GM19324 (cell line): ENCODE measurements around the gene ENAH.
"Not testable (repeated sequence)": the region's sequence is repeated elsewhere in the genome, so short reads cannot be mapped to it uniquely, and the experiment has no call there.

ENCODE experiments used
- ATAC-seq: cut with Tn5 transposase; IDR thresholded peaks from one replicate; pipeline ENCODE4 v1.9.1; 2021; ENCODE audit warnings: mild to moderate bottlenecking, moderate library complexity; ENCODE audit not compliant: unreplicated experiment, low FRiP score

ENAH gene

DNA sequence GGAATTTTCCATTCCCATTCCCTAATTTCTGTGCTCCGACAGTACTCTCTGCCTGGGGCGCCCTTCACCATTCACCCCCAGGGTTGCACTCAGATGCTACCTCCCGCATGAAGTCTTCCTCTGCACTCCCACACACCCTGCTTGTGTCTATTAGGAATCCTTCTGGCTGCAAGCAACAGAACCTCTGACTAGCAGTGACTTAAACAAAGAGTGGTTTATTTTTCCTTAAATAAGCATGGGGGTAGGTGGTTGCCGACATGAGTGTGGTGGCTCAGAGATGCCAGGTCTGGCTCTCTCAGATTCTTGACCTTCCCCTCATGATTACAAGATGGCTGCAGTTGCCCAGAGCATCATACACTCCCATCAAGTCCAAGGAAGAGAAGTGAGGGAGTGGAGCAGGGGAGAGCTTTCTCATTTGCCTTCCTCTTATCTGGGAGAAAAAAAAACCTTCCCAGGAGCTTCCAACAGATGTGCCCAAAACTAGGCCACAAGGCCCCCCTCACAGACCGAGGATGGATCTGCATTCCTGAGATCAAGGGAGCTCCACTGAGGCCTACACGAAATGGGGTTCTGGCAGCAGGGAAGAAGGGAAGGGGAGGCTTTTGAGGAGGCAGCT lies 175.5 kb downstream of the ENAH start:
- no peak for ATAC-seq

DNA sequence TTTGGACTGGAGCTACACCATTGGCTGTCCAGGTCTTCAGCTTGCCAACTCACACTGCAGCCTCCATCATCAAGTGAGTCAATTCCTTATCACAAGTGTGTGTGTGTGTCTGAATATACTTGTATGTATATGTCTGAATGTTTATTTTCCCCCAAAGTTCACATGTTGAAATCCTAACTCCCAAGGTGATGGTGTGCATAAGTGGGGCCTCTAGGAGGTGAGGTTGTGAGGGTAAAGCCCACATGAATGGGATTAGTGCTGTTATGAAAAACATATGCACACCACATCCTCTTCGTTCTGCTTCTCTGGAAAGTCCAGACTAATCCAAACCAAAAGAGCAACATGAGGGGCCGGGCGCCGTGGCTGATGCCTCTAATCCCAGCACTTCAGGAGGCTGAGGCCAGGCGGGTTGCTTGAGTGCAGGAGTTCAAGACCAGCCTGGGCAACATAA lies 176.4 kb downstream of the ENAH start:
- ATAC-seq = no peak

DNA sequence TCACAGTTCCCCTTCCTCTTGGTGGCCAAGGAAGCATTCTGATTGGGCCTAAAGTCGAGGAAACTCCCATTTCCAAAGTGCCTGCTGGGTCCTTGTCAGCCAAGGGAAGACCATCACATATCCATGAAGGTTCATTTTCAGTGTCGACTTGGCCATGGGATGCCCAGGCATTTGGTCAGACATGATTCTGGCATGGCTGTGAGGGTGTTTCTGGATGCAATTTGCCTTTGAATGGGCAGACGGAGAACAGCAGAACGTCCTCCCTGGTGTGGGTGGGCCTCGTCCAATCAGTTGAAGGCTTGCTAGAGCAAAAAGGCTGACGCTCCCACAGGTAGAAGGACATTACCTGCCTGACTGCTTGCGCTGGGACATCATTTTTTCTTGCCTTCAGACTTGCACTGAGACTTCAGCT lies 176.8 kb downstream of the ENAH start:
- no peak for ATAC-seq

DNA sequence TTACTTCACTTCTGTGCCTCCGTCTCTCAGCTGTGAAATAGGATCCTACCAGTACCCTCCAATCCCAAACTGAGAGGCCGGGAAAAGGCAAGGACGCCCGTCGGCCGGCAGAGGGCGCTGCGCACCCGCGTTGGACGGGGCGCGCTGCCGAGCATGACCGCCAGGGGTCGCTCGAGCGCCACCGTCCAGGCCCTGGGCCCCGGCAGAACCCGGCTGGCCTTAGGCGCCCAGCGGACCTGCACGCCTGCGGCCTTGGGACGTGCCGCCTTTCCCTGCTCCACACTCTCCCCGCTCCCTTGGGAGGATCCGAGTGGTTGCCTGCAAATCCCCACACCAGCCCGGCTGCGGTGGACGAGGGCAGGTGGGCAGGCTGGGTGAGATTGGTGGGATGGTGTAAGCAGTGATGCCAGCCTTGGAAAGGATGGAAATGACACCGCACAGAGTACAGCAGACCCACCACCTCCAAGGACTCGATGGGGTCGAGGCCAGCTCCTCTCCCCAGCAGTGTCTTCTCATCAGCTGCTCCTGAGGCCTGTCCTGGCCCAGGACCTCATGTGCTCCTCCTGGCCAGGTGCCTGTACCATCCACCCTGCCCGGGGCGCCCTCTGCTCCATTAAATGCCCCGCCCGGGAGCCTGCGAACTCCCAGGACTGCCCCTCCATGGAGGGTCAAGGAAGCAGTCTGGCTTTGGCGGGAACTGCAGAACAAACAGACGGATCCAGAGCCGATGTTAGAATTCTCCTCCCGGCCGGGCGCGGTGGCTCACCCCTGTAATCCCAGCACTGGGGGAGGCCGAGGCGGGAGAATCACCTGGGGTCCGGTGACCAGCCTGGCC lies 177.7 kb downstream of the ENAH start:
- ATAC-seq = peak; percentile 71

DNA sequence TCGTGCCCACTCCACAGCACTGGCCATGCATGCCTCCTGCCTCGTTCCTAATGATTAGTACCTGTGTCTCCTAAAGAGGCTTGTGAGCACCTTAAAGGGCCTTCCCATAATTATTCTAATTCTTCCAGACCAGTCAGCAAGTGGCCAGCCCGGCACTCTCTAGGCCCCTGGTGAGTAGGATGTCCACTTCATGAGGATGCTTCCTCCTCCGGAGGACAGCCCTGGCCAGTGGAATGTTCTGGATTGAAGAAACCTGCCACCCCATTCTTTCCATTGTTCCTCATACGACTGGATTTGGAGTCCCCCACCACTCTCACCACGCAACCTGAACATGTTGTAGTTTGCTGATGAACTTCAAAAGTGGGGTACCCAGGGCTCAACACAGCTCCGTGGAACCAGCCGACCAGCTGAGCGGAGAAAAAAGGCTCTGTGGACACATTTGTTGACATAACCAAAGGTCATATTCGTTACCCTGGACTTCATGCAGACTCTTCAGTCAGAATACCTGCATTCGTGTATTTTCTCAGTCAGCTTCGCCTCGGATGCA lies 178.4 kb downstream of the ENAH start:
- ATAC-seq = no peak

DNA sequence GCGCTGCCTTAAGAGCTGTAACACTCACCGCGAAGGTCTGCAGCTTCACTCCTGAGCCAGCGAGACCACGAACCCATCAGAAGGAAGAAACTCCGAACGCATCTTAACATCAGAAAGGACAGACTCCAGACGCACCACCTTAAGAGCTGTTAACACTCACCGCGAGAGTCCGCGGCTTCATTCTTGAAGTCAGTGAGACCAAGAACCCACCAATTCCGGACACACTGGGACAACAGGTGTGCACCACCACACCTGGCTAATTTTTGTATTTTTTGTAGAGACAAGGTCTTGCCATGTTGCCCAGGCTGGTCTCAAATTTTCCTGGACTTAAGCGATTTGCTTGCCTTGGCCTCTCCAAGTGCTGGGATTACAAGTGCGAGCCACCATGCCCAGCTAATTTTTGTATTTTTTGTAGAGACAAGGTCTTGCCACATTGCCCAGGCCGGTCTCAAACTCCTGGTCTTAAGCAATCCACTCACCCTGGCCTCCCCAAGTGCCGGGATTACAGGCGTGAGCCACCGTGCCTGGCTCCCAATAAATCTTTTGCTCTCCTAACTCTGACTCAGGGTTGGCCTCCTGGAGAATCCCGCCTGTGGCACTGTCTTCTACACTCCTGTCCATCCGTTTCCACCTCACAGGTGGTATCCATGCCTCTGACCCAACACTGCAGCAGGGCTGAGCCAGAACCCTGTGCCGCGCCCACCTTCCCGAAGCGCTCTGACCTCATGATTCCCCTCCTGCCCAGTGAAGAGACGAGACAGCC lies 179.1 kb downstream of the ENAH start:
- not testable (repeated sequence) for ATAC-seq

DNA sequence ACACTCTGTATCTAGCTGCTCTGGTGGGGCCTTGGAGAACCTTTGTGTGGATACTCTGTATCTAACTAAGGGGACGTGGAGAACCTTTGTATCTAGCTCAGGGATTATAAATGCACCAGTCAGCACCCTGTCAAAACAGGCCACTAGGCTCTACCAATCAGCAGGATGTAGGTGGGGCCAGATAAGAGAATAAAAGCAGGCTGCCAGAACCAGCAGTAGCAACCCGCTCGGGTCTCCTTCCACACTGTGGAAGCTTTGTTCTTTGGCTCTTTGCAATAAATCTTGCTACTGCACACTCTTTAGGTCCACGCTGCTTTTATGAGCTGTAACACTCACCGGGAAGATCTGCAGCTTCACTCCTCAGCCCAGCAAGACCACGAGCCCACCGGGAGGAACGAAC lies 179.7 kb downstream of the ENAH start:
- ATAC-seq = not testable (repeated sequence)

DNA sequence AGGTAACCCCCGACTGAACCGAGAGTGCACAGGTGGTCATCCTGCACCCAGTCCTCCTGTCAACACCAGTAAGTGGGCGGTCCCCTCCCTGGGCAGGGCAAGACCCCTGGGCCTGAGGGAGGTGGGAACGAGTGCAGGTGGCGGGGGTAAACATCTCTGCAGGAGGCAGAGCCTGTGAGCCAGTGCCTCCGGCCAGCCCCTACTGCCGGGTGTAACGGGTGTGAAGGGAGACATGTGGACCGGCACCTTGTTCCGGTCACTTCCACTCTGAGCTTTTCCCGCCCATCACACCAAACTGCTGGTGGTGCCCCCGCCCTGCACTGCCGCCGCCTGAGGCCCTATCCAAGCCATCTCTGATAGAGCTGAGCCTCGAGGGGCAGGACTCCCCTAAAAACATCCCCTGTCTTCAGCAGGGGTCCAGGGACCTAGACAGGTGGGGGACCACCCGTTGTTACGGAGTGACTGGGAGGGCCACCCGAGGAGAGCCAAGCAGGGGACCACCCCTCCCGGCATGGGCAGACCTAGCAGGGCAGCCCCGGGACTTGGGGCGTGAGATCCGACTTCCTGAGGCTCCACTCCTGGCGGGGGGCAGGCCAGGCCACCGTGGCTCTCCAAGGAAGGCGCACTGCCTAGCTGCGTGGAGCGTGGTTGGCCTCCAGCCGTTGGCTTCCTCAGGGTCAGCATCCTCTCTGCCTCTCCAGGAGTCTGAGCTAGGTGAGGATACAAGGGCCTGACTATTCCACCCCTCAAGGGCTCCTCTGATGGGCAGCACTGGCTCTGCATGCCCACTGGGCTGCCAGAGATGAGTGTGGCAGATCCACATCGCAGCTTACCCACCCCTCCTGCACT lies 181.2 kb downstream of the ENAH start:
- ATAC-seq = no peak

DNA sequence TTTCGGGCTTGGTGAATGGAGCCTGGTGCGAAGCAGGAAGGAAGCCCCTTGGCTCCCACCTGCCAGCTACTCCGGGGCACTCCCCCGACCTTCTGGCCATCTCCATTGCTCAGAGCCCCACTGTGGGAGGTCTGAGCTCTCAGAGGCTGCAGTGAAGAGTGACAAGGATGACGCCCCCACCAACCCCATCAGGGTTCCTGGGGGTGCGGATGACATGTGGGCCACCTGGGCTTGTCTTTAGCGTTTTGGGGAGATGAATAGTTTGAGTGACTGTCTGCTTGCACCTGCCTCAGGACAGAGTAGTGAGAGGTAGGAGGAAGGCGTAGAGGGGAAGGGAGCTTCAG lies 181.8 kb downstream of the ENAH start:
- no peak for ATAC-seq

DNA sequence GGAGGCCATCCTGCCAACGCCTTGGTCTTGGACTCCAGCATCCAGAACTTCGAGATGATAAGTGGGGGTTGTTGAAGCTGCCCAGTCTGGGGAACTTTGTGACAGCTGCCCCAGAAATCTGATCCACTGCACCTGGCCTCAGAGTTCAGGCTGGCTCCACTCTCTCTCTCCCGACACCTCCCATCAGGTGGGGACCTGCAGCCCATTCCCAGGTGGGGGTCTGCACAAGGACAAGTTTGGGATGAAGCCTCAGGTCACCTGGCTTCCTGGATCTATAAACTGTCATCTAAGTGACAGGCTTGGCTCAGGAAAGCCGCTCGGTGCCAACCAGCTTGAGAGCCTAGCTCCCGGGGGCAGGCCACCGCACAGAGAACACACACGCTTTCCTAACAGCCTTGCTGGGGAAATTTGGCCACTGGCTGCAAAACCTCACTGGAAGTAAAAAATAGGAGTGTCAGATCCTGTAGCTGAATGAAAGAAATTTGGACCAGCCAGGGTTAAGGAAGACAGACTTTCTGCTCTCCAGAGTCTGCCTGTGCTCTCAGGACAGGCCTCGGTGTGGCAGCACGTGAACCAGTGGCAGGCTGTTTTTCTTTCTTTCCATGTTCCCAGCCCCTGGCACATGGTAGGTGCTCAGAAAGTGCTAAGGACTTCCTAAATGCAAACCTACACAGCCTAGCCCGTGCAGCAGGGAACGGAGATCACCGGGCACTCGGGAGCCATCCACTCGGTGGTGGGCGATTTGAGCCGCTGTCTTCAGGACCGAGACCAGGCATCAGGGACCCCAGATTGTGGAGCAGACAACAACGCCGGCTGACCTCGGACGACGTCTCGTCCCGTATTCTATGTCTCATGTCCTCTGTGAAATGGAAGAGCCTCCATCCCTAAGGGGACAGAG lies 182.5 kb downstream of the ENAH start:
- no peak for ATAC-seq

DNA sequence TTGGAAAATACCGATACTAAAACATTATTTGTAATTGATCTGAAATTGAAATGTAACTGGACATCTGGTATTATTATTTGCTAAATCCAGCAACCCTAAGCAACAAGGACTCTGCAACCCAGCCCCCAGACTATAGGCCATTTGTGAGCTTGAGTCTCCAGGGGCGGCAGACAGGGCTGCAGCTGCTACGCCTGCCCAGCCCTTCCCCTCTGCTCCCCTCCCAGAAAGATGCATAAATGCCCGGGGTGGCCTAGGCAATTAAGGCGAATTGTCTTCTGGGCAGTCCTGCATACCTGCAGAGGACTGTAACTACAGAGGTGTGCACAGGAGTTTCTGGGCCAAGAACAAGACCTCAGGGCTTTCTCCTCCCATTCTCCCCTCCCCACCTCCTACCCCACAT lies 183.9 kb downstream of the ENAH start:
- ATAC-seq = no peak

DNA sequence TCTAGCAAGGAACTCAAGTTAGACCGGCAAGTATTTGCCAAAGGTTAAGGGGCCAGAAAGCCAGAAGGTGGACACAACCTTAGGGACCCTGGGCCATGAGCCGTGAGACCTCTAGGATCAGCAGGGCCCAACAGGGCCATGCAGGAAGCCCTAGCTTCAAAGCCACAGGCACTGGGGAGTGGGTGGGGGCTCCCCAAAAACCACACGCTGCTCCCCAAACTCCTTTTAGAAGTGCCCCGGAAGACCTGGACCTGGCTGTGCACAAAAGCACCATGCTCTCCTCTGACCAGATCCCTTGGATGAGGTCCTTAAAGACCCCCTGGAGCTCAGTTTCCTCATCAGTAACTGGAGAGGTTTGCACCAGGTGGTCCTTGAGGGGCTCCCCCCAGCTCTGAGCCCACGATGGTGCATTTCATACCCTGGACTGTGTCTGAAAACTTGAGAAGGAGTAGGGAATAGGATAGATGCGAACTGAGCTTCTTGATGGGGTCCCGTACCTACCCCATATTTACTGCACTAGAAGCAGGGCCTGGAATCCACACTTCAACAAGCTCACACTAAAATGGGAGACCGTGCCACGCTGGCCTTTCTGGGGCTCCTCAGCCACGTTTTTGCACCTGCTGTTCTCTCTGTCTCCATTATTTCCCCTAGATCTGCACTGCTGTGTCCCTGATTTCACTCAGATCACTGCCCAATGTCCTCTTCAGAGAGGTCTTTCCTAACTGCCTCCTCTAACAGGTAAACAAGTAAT lies 184.5 kb downstream of the ENAH start:
- no peak for ATAC-seq

DNA sequence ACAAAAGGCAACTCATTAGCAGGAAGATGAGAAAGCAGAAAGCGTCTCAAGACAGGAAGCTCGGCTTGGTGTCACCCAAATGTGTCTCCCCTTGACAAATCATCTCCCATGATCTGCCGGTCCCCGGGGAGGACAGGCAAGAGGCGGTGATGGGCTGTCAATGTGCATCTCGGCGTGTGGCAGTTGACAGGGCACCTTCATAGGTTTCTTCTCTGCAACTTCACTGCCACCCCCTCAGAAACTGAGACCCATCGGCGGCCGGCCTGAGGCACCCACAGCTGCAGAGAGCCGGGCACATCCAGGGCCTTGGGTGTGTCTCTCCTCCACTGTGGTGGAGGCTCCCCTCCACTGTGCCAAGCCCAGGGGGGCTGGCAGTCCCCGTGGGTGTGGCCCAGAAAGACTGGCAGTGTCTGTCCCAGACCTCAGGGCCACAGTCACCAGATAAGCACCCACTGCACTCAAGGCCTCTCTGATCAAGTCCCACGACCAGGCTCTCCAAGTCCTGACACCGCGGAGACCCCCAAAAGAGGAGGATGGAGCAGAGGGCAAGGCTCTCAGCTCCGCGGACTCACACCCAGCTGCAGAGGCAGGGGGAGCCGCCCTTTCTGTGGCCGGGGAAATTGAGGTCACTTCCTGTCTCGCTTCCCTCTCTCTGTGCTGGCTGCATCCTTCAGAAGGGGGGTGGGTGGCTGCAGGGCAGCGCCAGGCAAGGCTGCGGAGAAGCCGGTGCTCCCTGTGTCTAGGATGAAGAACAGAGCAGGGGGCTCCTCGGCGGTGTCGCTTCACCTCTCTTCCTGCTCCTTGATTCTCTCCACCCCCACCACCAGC lies 185.5 kb downstream of the ENAH start:
- peak; percentile 95 for ATAC-seq

DNA sequence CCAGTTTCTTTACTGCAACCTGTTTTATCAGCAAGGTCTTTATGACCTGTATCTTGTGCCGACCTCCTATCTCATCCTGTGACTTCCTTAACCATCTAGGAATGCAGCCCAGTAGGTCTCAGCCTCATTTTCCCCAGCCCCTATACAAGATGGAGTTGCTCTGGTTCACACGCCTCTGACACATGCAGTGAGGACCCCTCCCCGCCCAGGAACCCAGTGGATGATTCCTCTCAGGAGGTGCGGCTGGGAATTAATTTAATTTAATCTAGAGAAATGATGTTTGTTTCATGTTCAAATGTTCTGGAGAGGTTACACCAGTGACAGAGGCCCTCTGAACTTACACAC lies 186.1 kb downstream of the ENAH start:
- no peak for ATAC-seq

DNA sequence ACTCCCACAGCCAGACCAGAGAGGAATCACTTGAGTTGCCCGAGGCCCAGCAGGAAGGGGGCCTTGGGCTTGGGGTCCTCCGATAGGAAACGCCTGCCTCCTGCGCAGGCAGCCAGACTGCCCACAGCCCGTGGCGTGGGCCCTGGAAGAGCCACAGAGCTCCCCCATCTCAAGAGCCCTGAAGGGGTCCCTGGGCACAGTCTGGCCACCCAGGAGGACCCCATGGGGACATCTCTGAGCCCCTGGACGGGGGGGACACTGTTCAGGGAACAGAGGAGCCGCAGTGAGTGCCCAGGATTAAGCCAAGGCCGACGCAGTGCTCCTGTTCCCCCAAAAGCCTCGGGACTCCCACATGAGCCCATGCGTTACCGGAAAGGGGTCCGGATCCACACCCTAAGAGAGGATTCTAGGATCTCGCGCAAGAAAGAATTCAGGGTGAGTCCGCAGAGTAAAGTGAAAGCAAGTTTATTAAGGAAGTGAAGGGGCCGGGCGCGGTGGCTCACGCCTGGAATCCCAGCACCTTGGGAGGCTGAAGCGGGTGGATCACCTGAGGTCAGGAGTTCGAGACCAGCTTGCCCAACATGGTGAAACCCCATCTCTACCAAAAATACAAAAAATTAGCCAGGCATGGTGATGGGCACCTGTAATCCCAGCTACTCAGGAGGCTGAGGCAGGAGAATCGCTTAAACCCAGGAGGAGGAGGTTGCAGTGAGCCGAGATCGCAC lies 187.0 kb downstream of the ENAH start:
- ATAC-seq = no peak

DNA sequence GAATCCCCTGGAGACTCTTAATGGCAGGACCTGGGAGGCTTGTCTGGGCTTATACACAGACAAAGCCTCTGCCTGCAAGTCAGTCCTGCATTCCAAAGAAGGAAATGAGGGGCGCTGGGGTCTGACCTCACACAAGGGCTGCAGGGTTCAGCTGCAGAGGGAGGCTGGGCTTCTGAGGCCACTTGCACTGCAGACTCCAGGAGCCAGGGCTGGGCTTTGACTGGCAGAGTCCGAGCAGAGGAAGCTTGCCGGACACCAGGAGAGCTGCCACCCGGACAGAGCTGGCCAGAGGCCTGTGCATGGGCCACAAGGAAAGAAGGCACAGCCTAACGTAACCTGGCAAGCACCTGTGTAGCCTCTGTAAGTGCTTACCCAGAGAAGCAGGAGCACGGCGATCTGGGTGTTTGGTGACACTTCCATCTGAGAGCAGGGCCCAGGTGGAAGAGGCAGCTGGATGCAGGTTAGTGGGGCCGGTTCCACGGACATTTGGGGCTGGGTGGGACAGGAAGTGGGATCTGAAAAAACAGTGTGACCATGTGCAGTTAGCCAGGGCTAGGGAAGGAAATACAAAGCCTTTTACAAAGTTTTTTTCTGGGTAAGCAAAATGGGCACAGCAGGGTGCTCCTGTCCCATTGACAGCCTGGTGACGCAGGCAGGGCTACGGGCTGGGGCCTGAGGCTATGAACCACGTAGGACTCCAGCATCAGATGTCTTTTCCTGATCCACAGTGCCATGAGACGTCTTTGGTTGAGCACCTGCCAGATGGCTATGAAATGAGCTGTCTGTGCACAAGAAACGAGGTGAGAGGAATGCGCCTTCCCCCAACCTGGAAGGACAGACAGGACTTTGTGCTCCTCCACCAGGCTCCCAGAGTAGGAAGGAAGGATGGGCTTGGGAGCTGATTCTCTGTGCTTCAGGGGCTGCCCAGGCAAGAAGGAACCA lies 187.8 kb downstream of the ENAH start:
- no peak for ATAC-seq
